HEK293 (cell line): ENCODE measurements around the gene MRPL11.

ENCODE experiments used
- CTCF ChIA-PET: fragments of 350-600 bp; formaldehyde crosslinking; extraction: SDS; loops from one replicate; lab custom pipeline; 2021; ENCODE audit warnings: antibody characterized with exemption; lab: Yijun Ruan, JAX
- POLR2A ChIA-PET: fragments of 300-600 bp; formaldehyde crosslinking; extraction: SDS; loops from one replicate; lab custom pipeline; 2020; ENCODE audit warnings: antibody characterized with exemption, inconsistent platforms; lab: Yijun Ruan, JAX
- H3K27ac ChIP-seq: fragments of 200-500 bp; sonication (Bioruptor generic); 2 replicates; pipeline ENCODE4 v1.5.1; 2014; ENCODE audit warnings: low read depth, low read length, control low read depth, inconsistent platforms; ENCODE audit errors: extremely low read depth
- H3K36me3 ChIP-seq, 2 experiments: fragments of 200-500 bp in 1 of 2; sonication (Bioruptor generic) in 1 of 2; 1 replicate in 1 of 2; 2 replicates in 1 of 2; pipeline ENCODE4 v1.5.1; 2014 to 2017; ENCODE audit warnings: inconsistent platforms in 2 of 2, low read length in 2 of 2; ENCODE audit not compliant: control insufficient read depth in 2 of 2, insufficient read depth in 1 of 2
- H3K4me1 ChIP-seq: fragments of 200-500 bp; sonication (Bioruptor generic); 2 replicates; pipeline ENCODE4 v1.5.1; 2014; ENCODE audit warnings: mild to moderate bottlenecking, low read length, inconsistent platforms; ENCODE audit not compliant: control insufficient read depth, insufficient read depth
- H3K4me3 ChIP-seq: 2 replicates; pipeline ENCODE4 v1.5.1; 2011; ENCODE audit warnings: low read depth, mild to moderate bottlenecking, control low read depth, low read length, moderate library complexity
- H3K9me3 ChIP-seq: fragments of 200-500 bp; sonication (Bioruptor generic); 2 replicates; pipeline ENCODE4 v1.5.1; 2014; ENCODE audit warnings: low read depth, low read length, inconsistent platforms; ENCODE audit not compliant: control insufficient read depth, insufficient read depth
- BCL11A ChIP-seq: fragments of 450-650 bp; formaldehyde crosslinking; IDR thresholded peaks from 2 replicates; pipeline ENCODE4 v1.5.1; 2016; ENCODE audit warnings: low read depth, missing biosample characterization, missing genetic modification characterization
- GLIS2 ChIP-seq: fragments of 450-650 bp; formaldehyde crosslinking; IDR thresholded peaks from 2 replicates; pipeline ENCODE4 v1.5.1; 2016; ENCODE audit warnings: missing biosample characterization, missing genetic modification characterization
- MEIS1 ChIP-seq: sonication (generic); formaldehyde crosslinking; IDR thresholded peaks from 2 replicates; pipeline ENCODE4 v1.8.1; 2022; ENCODE audit warnings: missing genetic modification reagents, mild to moderate bottlenecking, borderline replicate concordance
- SCRT1 ChIP-seq: fragments of 450-650 bp; formaldehyde crosslinking; IDR thresholded peaks from 2 replicates; pipeline ENCODE4 v1.5.1; 2016; ENCODE audit warnings: missing biosample characterization, missing genetic modification characterization, borderline replicate concordance
- SCRT2 ChIP-seq: fragments of 450-650 bp; formaldehyde crosslinking; IDR thresholded peaks from 2 replicates; pipeline ENCODE4 v1.5.1; 2016; ENCODE audit warnings: missing biosample characterization, missing genetic modification characterization
- ZBTB17 ChIP-seq: fragments of 450-650 bp; formaldehyde crosslinking; IDR thresholded peaks from 2 replicates; pipeline ENCODE4 v1.5.1; 2016; ENCODE audit warnings: missing biosample characterization, missing genetic modification characterization
- ZFP69B ChIP-seq: fragments of 450-650 bp; formaldehyde crosslinking; IDR thresholded peaks from 2 replicates; pipeline ENCODE4 v1.5.1; 2016; ENCODE audit warnings: missing biosample characterization, missing genetic modification characterization
- ZNF140 ChIP-seq: fragments of 450-650 bp; formaldehyde crosslinking; IDR thresholded peaks from 2 replicates; pipeline ENCODE4 v1.5.1; 2016; ENCODE audit warnings: missing biosample characterization, missing genetic modification characterization
- ZNF175 ChIP-seq: fragments of 450-650 bp; formaldehyde crosslinking; IDR thresholded peaks from 2 replicates; pipeline ENCODE4 v1.5.1; 2016; ENCODE audit warnings: missing biosample characterization, missing genetic modification characterization
- ZNF548 ChIP-seq: fragments of 450-650 bp; formaldehyde crosslinking; IDR thresholded peaks from 2 replicates; pipeline ENCODE4 v1.5.1; 2016; ENCODE audit warnings: missing biosample characterization, missing genetic modification characterization
- ZNF585B ChIP-seq: fragments of 450-650 bp; formaldehyde crosslinking; IDR thresholded peaks from 2 replicates; pipeline ENCODE4 v1.5.1; 2016; ENCODE audit warnings: missing biosample characterization, missing genetic modification characterization
- ZNF776 ChIP-seq: fragments of 450-650 bp; formaldehyde crosslinking; IDR thresholded peaks from 2 replicates; pipeline ENCODE4 v1.5.0; 2017; ENCODE audit warnings: missing biosample characterization, missing genetic modification characterization, borderline replicate concordance
- TF ChIP-seq, protein P1 (sequence below): fragments of 450-650 bp; formaldehyde crosslinking; IDR thresholded peaks from 2 replicates; pipeline ENCODE4 v1.5.1; 2016; ENCODE audit warnings: missing biosample characterization, missing genetic modification characterization
- TF ChIP-seq, protein P2 (sequence below): fragments of 450-650 bp; formaldehyde crosslinking; IDR thresholded peaks from 2 replicates; pipeline ENCODE4 v1.5.1; 2016; ENCODE audit warnings: missing biosample characterization, missing genetic modification characterization
- TF ChIP-seq, protein P3 (sequence below): fragments of 450-650 bp; IDR thresholded peaks from 2 replicates; pipeline ENCODE4 v1.5.1; 2018; ENCODE audit warnings: missing biosample characterization, missing genetic modification characterization
- TF ChIP-seq, protein P4 (sequence below): fragments of 450-650 bp; formaldehyde crosslinking; IDR thresholded peaks from 2 replicates; pipeline ENCODE4 v1.5.1; 2017; ENCODE audit warnings: missing biosample characterization, missing genetic modification characterization
- TF ChIP-seq, protein P5 (sequence below): fragments of 450-650 bp; formaldehyde crosslinking; IDR thresholded peaks from 2 replicates; pipeline ENCODE4 v1.5.1; 2016; ENCODE audit warnings: missing biosample characterization, missing genetic modification characterization
- TF ChIP-seq, protein P6 (sequence below): fragments of 450-650 bp; formaldehyde crosslinking; IDR thresholded peaks from 2 replicates; pipeline ENCODE4 v1.5.1; 2016; ENCODE audit warnings: missing biosample characterization, missing genetic modification characterization

Gene MRPL11

DNA sequence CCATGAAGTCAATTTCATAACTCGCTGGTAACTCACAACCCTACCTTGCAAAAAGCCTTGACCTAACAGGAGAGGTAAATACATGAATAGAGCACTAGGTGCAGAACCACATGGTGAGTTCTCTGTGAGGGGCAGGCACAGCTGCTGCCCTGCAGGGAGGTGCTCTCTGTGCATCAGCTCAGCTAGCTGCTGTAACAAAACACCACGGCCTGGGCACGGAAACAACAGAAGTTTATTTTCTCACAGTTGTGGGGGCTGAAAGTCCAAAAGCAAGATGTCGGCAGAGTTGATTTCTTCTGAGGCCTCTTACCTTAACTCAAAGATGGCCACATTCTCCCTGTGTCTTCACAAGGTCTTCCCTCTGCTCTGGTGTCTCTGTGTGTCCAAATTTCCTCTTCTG lies 13.0 kb upstream of the MRPL11 start:
- no peak overlapping the region for H3K27ac ChIP-seq
- CTCF ChIA-PET, result no interaction called here
- H3K36me3 ChIP-seq, result no peaks in the 10 kb centered on the region
- TF ChIP-seq GLIS2 (tag by site-specific recombination) (no peak), ZNF776 (tag by site-specific recombination) (no peak), ZNF548 (tag by site-specific recombination) (no peak), ZNF585B (no peak), ZFP69B (tag by site-specific recombination) (no peak), ZNF140 (tag by site-specific recombination) (no peak), BCL11A (tag by site-specific recombination) (no peak)
- TF ChIP-seq, protein P1, sequence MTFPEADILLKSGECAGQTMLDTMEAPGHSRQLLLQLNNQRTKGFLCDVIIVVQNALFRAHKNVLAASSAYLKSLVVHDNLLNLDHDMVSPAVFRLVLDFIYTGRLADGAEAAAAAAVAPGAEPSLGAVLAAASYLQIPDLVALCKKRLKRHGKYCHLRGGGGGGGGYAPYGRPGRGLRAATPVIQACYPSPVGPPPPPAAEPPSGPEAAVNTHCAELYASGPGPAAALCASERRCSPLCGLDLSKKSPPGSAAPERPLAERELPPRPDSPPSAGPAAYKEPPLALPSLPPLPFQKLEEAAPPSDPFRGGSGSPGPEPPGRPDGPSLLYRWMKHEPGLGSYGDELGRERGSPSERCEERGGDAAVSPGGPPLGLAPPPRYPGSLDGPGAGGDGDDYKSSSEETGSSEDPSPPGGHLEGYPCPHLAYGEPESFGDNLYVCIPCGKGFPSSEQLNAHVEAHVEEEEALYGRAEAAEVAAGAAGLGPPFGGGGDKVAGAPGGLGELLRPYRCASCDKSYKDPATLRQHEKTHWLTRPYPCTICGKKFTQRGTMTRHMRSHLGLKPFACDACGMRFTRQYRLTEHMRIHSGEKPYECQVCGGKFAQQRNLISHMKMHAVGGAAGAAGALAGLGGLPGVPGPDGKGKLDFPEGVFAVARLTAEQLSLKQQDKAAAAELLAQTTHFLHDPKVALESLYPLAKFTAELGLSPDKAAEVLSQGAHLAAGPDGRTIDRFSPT (tag by site-specific recombination), result no peak
- TF ChIP-seq, protein P2, sequence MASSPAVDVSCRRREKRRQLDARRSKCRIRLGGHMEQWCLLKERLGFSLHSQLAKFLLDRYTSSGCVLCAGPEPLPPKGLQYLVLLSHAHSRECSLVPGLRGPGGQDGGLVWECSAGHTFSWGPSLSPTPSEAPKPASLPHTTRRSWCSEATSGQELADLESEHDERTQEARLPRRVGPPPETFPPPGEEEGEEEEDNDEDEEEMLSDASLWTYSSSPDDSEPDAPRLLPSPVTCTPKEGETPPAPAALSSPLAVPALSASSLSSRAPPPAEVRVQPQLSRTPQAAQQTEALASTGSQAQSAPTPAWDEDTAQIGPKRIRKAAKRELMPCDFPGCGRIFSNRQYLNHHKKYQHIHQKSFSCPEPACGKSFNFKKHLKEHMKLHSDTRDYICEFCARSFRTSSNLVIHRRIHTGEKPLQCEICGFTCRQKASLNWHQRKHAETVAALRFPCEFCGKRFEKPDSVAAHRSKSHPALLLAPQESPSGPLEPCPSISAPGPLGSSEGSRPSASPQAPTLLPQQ (tag by site-specific recombination), result no peak
- TF ChIP-seq, protein P3, sequence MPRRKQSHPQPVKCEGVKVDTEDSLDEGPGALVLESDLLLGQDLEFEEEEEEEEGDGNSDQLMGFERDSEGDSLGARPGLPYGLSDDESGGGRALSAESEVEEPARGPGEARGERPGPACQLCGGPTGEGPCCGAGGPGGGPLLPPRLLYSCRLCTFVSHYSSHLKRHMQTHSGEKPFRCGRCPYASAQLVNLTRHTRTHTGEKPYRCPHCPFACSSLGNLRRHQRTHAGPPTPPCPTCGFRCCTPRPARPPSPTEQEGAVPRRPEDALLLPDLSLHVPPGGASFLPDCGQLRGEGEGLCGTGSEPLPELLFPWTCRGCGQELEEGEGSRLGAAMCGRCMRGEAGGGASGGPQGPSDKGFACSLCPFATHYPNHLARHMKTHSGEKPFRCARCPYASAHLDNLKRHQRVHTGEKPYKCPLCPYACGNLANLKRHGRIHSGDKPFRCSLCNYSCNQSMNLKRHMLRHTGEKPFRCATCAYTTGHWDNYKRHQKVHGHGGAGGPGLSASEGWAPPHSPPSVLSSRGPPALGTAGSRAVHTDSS (tag by site-specific recombination), result no peak
- no peaks in the 10 kb centered on the region for H3K4me1 ChIP-seq
- H3K9me3 ChIP-seq, result no peaks in the 10 kb centered on the region
- H3K4me3 ChIP-seq, result no peak overlapping the region
- POLR2A ChIA-PET, result no interaction called here

DNA sequence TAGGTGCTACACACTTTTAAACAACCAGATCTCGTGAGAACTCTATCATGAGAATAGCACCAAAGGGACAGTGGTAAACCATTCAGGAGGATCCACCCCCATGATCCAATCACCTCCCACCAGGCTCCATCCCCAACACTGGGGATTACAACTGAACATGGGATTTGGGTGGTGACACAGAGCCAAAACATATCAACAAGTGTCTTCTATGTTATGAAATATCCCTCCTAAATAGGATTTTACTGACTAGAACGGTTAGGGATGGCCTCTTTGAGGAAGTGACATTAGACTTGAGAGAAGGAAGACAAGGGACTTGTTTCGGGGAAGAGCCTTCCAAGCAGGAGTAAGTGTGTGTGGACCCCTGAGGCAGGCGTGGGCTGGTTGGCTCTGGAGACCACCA lies 11.9 kb upstream of the MRPL11 start:
- ChIA-PET POLR2A (interaction anchor here (1.1 kb wide), 1 partner anchor 12 kb away, joined by 3 read pairs; the partner anchor contains the start of gene MRPL11), CTCF (no interaction called here)
- no peak overlapping the region for H3K27ac ChIP-seq

DNA sequence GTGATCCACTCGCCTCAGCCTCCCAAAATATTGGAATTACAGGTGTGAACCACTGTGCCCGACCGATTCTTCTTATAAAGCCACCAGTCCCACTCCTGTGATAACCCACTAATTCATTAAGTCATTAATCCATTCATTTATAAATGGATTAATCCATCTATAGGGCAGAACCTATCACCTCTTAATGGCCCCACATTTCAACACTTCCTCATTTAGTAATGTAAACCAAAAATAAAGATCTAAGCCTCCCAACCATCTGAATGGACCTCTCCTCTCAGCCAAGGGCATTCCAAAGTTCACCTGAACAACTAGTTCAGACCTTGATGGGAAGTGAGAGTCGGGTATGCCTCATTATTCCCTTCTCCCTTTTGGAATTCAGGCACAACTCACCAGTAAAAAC lies 9.9 kb upstream of the MRPL11 start:
- H3K4me3 ChIP-seq, result no peak overlapping the region
- no peaks in the 10 kb centered on the region for H3K9me3 ChIP-seq
- no peaks in the 10 kb centered on the region for H3K4me1 ChIP-seq
- CTCF ChIA-PET, result no interaction called here
- TF ChIP-seq, protein P4, sequence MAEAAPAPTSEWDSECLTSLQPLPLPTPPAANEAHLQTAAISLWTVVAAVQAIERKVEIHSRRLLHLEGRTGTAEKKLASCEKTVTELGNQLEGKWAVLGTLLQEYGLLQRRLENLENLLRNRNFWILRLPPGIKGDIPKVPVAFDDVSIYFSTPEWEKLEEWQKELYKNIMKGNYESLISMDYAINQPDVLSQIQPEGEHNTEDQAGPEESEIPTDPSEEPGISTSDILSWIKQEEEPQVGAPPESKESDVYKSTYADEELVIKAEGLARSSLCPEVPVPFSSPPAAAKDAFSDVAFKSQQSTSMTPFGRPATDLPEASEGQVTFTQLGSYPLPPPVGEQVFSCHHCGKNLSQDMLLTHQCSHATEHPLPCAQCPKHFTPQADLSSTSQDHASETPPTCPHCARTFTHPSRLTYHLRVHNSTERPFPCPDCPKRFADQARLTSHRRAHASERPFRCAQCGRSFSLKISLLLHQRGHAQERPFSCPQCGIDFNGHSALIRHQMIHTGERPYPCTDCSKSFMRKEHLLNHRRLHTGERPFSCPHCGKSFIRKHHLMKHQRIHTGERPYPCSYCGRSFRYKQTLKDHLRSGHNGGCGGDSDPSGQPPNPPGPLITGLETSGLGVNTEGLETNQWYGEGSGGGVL (tag by site-specific recombination), result no peak
- TF ChIP-seq ZBTB17 (no peak), ZNF175 (tag by site-specific recombination) (no peak), MEIS1 (CRISPR knock-in tag) (no peak)
- TF ChIP-seq, protein P5, sequence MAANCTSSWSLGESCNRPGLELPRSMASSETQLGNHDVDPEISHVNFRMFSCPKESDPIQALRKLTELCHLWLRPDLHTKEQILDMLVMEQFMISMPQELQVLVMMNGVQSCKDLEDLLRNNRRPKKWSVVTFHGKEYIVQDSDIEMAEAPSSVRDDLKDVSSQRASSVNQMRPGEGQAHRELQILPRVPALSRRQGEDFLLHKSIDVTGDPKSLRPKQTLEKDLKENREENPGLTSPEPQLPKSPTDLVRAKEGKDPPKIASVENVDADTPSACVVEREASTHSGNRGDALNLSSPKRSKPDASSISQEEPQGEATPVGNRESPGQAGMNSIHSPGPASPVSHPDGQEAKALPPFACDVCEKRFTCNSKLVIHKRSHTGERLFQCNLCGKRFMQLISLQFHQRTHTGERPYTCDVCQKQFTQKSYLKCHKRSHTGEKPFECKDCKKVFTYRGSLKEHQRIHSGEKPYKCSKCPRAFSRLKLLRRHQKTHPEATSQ (tag by site-specific recombination), result no peak
- no peak overlapping the region for H3K27ac ChIP-seq
- POLR2A ChIA-PET, result no interaction called here
- H3K36me3 ChIP-seq, result no peaks in the 10 kb centered on the region

More for the DNA sequence above, 11.9 kb upstream of the MRPL11 start:
- Histone ChIP-seq H3K4me1 (no peaks in the 10 kb centered on the region), H3K9me3 (no peaks in the 10 kb centered on the region), H3K4me3 (no peak overlapping the region)
- TF ChIP-seq SCRT2 (tag by site-specific recombination) (0 out of 2 replicates have a peak, but pooled peaks have one; percentile 48), SCRT1 (tag by site-specific recombination) (0 out of 2 replicates have a peak, but pooled peaks have one; percentile 20)
- TF ChIP-seq, protein P6, sequence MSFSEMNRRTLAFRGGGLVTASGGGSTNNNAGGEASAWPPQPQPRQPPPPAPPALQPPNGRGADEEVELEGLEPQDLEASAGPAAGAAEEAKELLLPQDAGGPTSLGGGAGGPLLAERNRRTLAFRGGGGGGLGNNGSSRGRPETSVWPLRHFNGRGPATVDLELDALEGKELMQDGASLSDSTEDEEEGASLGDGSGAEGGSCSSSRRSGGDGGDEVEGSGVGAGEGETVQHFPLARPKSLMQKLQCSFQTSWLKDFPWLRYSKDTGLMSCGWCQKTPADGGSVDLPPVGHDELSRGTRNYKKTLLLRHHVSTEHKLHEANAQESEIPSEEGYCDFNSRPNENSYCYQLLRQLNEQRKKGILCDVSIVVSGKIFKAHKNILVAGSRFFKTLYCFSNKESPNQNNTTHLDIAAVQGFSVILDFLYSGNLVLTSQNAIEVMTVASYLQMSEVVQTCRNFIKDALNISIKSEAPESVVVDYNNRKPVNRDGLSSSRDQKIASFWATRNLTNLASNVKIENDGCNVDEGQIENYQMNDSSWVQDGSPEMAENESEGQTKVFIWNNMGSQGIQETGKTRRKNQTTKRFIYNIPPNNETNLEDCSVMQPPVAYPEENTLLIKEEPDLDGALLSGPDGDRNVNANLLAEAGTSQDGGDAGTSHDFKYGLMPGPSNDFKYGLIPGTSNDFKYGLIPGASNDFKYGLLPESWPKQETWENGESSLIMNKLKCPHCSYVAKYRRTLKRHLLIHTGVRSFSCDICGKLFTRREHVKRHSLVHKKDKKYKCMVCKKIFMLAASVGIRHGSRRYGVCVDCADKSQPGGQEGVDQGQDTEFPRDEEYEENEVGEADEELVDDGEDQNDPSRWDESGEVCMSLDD (tag by site-specific recombination), result no peak
- TF ChIP-seq, all 188 proteins: peak for 2
- H3K36me3 ChIP-seq, result no peaks in the 10 kb centered on the region
